Uterus (tissue), 2 donors: ENCODE results near the gene TLK2.

Experiments used
- CTCF ChIP-seq, 4 experiments: fragments of 200-600 bp in 2 of 4; fragments of 450-650 bp in 2 of 4; sonication (generic) in 2 of 4; IDR thresholded peaks; one replicate each; pipeline ENCODE4 v1.5.1; 2016 to 2019; ENCODE audit warnings: antibody characterized with exemption in 4 of 4, mild to moderate bottlenecking in 2 of 4, moderate library complexity in 1 of 4
- POLR2A ChIP-seq, 2 donors: fragments of 450-650 bp; IDR thresholded peaks; one replicate each; pipeline ENCODE4 v1.6.1; 2016; ENCODE audit warnings: antibody characterized with exemption in 2 of 2, mild to moderate bottlenecking in 1 of 2, moderate library complexity in 1 of 2

DNA sequence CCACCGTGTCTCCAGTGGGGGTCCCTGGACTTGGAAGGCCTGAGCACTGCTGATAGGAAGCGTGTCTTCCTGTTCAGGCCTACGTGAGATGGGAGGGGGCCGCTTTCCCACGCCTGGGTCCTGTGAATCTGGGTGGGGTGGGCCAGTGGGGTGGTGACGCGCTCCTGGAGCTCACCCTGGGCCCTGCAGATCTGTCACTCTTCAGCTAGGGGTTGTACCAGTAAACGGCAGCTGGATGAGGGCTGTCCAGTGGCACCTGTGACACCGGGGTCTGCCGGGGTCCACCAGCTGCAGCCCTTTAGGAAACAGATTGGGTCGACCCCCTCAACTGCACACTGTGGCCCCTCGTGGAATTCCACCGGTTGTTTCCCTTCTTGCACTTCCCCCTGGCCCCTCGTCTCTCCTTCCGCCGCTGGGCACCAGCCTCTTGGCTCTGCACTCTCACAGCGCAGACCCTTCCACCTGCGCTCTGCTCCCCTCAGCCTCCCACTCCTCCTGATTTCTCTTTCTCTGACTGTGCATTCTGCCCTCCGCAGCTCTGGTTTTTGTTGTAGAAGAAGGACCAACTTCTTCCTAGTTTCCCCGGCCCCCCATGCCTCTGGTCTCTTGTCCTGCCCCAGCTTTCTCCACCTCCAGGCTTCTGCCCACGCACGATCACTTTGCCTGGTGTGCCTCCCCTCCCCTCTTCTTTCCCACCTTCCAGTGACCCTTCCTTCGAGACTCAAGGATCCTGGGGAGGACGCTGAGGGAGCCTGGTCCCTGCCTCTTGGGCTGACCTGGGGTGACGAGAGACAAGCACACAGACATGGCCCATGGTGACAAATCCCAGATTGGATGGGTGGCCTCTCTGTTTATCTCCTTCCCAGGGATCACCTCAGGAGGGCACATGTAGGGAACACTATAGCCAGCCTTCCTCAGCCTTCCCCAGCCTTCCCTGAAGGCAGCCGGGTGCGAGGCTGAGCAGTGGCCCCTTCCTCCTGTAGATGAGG is 153.6 kb downstream of the TLK2 start:
- TF ChIP-seq POLR2A (IDR thresholded peaks at IDR 0.05) (no peak), CTCF (IDR thresholded peaks at IDR 0.05) (no peak)
